Right lobe of liver (tissue), 6 donors: ENCODE results near the gene ASB14. TPM values are rescaled to one million over a fixed set of nuclear protein-coding genes. Genes with fewer than 3 reads are reported as not detected.

Source experiments
- ATAC-seq, 4 donors: fragments of 200-7000 bp; cut with Tn5 transposase; one replicate each; pipeline ENCODE4 v1.9.1; 2020; ENCODE audit warnings: mild to moderate bottlenecking in 4 of 4, moderate library complexity in 4 of 4
- DNase-seq, 3 donors: peaks; one replicate each; pipeline ENCODE4 v3.0.0-alpha.2; 2020
- H3K27ac ChIP-seq, 3 donors: fragments of 200-600 bp; one replicate each; pipeline ENCODE4 v1.8.0; 2022
- H3K27me3 ChIP-seq, 2 donors: fragments of 200-600 bp; one replicate each; pipeline ENCODE4 v1.8.0; 2022
- H3K36me3 ChIP-seq, 4 donors: fragments of 200-600 bp; sonication (generic) in 1 of 4; one replicate each; pipeline versions ENCODE4 v1.5.1 to v1.8.0; 2017 to 2022; ENCODE audit warnings: control low read depth in 1 of 4
- H3K4me1 ChIP-seq, 4 donors: fragments of 200-600 bp; sonication (generic) in 1 of 4; one replicate each; pipeline versions ENCODE4 v1.5.1 to v1.8.0; 2017 to 2022; ENCODE audit warnings: control low read depth in 1 of 4
- H3K4me3 ChIP-seq, 3 donors: fragments of 200-600 bp; one replicate each; pipeline ENCODE4 v1.8.0; 2022
- H3K9me3 ChIP-seq, 4 donors: fragments of 200-600 bp; sonication (generic) in 1 of 4; one replicate each; pipeline versions ENCODE4 v1.5.1 to v1.8.0; 2017 to 2022; ENCODE audit warnings: control low read depth in 1 of 4
- CTCF ChIP-seq, 4 donors: fragments of 200-600 bp in 3 of 4; fragments of 450-650 bp in 1 of 4; IDR thresholded peaks; one replicate each; pipeline versions ENCODE4 v1.5.1 to v1.8.0; 2016 to 2022; ENCODE audit warnings: antibody characterized with exemption in 4 of 4, mild to moderate bottlenecking in 2 of 4
- POLR2A ChIP-seq: fragments of 450-650 bp; IDR thresholded peaks from one replicate; pipeline ENCODE4 v1.6.1; 2017; ENCODE audit warnings: antibody characterized with exemption, mild to moderate bottlenecking
- WGBS: methylation state at CpG from one replicate; pipeline ENCODE4 v1.1.6; 2018; ENCODE audit warnings: low coverage, low lambda C conversion rate; ENCODE audit not compliant: insufficient coverage; ENCODE audit errors: missing lambda C conversion rate; 5-methylcytosine and 5-hydroxymethylcytosine counted together
- intact Hi-C, 2 donors: fragments of 100-400 bp; cut with DNase I; formaldehyde crosslinking; loops; one replicate each; pipeline versions ENCODE4 v1.11.2 to v1.14.1; 2022
- total RNA-seq, 6 experiments: library from RNA; depleted of rRNA in 2 of 6; stranded (reverse); fragments of >200 nt in 2 of 6; fragmentation: NEBNext Ultra II Directional in 3 of 6; extraction: Animal tissue kit (Norgen Biotek cat#: 25700) in 3 of 6; gene quantifications; one replicate each; pipeline versions ENCODE4 v1.1.0 to v1.2.4, GENCODE V29; 2016 to 2023
- donor health status: DM: no; HTN: yes; CAD: no.
- donor health status: DM: no; HTN: no; CAD: no.
- donor health status: DM: no; HTN: no; CAD: no.
- donor health status: DM: no; HTN: yes; CAD: no.
- donor health status: DM: no; HTN: yes; CAD: no.

The ASB14 gene
- total RNA-seq, 6 experiments from 2014 or later: not detected

GRCh38 chr3:57288403-57288802, 4.1 kb downstream of the ASB14 start:
- Histone ChIP-seq H3K9me3 (no peaks in the 10 kb centered on the region), H3K36me3 (no peaks in the 10 kb centered on the region), H3K4me3 (no peak overlapping the region), H3K27ac (no peak overlapping the region), H3K4me1 (no peaks in the 10 kb centered on the region), H3K27me3 (no peaks in the 10 kb centered on the region)
- no peak for TF ChIP-seq CTCF (IDR thresholded peaks at IDR 0.05)
- no peak for TF ChIP-seq POLR2A
- intact Hi-C loops: no loop called here
- ATAC-seq (no peak), DNase-seq (no peak)
- 97% methylated on average over 6 of the region's 9 CpGs for WGBS

GRCh38 chr3:57287205-57287604, 5.3 kb downstream of the ASB14 start:
- DNase-seq (no peak), ATAC-seq (no peak)
- Histone ChIP-seq H3K4me1 (no peaks in the 10 kb centered on the region), H3K27me3 (no peaks in the 10 kb centered on the region), H3K9me3 (no peaks in the 10 kb centered on the region), H3K27ac (no peak overlapping the region), H3K36me3 (no peaks in the 10 kb centered on the region), H3K4me3 (no peak overlapping the region)
- WGBS: 65% methylated on average over 2 of the region's 2 CpGs
- no peak for TF ChIP-seq CTCF (IDR thresholded peaks at IDR 0.05)
- no peak for TF ChIP-seq POLR2A
- intact Hi-C loops: no loop called here

GRCh38 chr3:57283334-57283733, 9.2 kb downstream of the ASB14 start:
- no peaks in the 10 kb centered on the region for H3K27me3 ChIP-seq
- no peaks in the 10 kb centered on the region for H3K9me3 ChIP-seq
- peaks cover 0 to 2% (median 0%) of the 10 kb centered on the region in 4 donors for H3K4me1 ChIP-seq
- ATAC-seq: no peak
- DNase-seq: no peak
- intact Hi-C loops: no loop called here
- H3K27ac ChIP-seq: no peak overlapping the region
- TF ChIP-seq CTCF (IDR thresholded peaks at IDR 0.05) (no peak), POLR2A (no peak)
- H3K4me3 ChIP-seq: no peak overlapping the region
- H3K36me3 ChIP-seq: no peaks in the 10 kb centered on the region
- 73% methylated on average over 6 of the region's 6 CpGs for WGBS

- 28% methylated on average over 1 of the region's 1 CpG for WGBS
- no peak for ATAC-seq
- TF ChIP-seq POLR2A (no peak), CTCF (IDR thresholded peaks at IDR 0.05) (no peak)
Observed at GRCh38 chr3:57281715-57282114, 10.8 kb downstream of the ASB14 start.

GRCh38 chr3:57279685-57280084, 12.8 kb downstream of the ASB14 start:
- WGBS: 82% methylated on average over 5 of the region's 5 CpGs
- H3K27ac ChIP-seq: no peak overlapping the region
- no peaks in the 10 kb centered on the region for H3K27me3 ChIP-seq
- DNase-seq (no peak), ATAC-seq (no peak)
- H3K36me3 ChIP-seq: no peaks in the 10 kb centered on the region
- no peak overlapping the region for H3K4me3 ChIP-seq
- H3K4me1 ChIP-seq: peaks cover 0 to 2% (median 0%) of the 10 kb centered on the region in 4 donors
- TF ChIP-seq CTCF (IDR thresholded peaks at IDR 0.05): no peak
- no peak for TF ChIP-seq POLR2A
- no peaks in the 10 kb centered on the region for H3K9me3 ChIP-seq
- intact Hi-C loops: no loop called here

More at GRCh38 chr3:57281715-57282114, 10.8 kb downstream of the ASB14 start:
- Histone ChIP-seq H3K27ac (no peak overlapping the region), H3K9me3 (no peaks in the 10 kb centered on the region), H3K4me3 (no peak overlapping the region), H3K27me3 (no peaks in the 10 kb centered on the region), H3K36me3 (no peaks in the 10 kb centered on the region), H3K4me1 (peaks cover 0 to 2% (median 0%) of the 10 kb centered on the region in 4 donors)
- DNase-seq: no peak
- intact Hi-C loops: no loop called here
